Sigmoid colon (tissue), 7 donors: ENCODE measurements around the gene EMC9. TPM values are rescaled to one million over a fixed set of nuclear protein-coding genes. Genes with fewer than 3 reads are reported as not detected.

ENCODE experiments used
- DNase-seq: peaks from one replicate; pipeline ENCODE4 v3.0.0-alpha.2; 2019
- H3K27ac ChIP-seq, 4 donors: fragments of 200-600 bp; sonication (generic); one replicate each; pipeline ENCODE4 v1.5.1; 2016 to 2019; ENCODE audit warnings: mild to moderate bottlenecking in 1 of 4
- H3K27me3 ChIP-seq, 3 donors: fragments of 200-600 bp; sonication (generic); one replicate each; pipeline ENCODE4 v1.5.1; 2019; ENCODE audit warnings: mild to moderate bottlenecking in 1 of 3
- H3K36me3 ChIP-seq, 4 donors: fragments of 200-600 bp; sonication (generic); one replicate each; pipeline ENCODE4 v1.5.1; 2016 to 2019
- H3K4me1 ChIP-seq, 4 donors: fragments of 200-600 bp; sonication (generic); one replicate each; pipeline ENCODE4 v1.5.1; 2017 to 2019
- H3K4me3 ChIP-seq, 4 donors: fragments of 200-600 bp; sonication (generic); one replicate each; pipeline ENCODE4 v1.5.1; 2017 to 2019; ENCODE audit warnings: mild to moderate bottlenecking in 2 of 4, moderate library complexity in 1 of 4
- H3K9me3 ChIP-seq, 4 donors: fragments of 200-600 bp in 3 of 4; sonication (generic) in 3 of 4; one replicate each; pipeline versions ENCODE4 v1.5.1 to v1.6.1; 2013 to 2019
- CTCF ChIP-seq, 4 experiments: fragments of 450-650 bp in 3 of 4; fragments of 200-600 bp in 1 of 4; IDR thresholded peaks; one replicate each; pipeline ENCODE4 v1.5.1; 2016 to 2019; ENCODE audit warnings: antibody characterized with exemption in 4 of 4, mild to moderate bottlenecking in 3 of 4, moderate library complexity in 2 of 4
- EP300 ChIP-seq, 4 donors: sonication (generic); formaldehyde crosslinking; IDR thresholded peaks; one replicate each; pipeline ENCODE4 v1.6.1; 2017; ENCODE audit warnings: antibody characterized with exemption in 4 of 4
- POLR2A ChIP-seq, 2 donors: fragments of 450-650 bp; IDR thresholded peaks; one replicate each; pipeline ENCODE4 v1.6.1; 2016; ENCODE audit warnings: antibody characterized with exemption in 2 of 2, mild to moderate bottlenecking in 2 of 2, moderate library complexity in 2 of 2
- POLR2AphosphoS5 ChIP-seq, 4 donors: sonication (generic); formaldehyde crosslinking; IDR thresholded peaks; one replicate each; pipeline ENCODE4 v1.6.1; 2017; ENCODE audit warnings: antibody characterized with exemption in 4 of 4
- WGBS, 2 donors: extraction: QIAGEN DNeasy Blood & Tissue Kit; methylation state at CpG; one replicate each; pipeline ENCODE4 v1.1.7; 2013; 5-methylcytosine and 5-hydroxymethylcytosine counted together
- intact Hi-C: fragments of 100-400 bp; cut with DNase I; formaldehyde crosslinking; loops from one replicate; pipeline ENCODE4 v1.15.1; 2023
- polyA plus RNA-seq, 3 donors: library from polyadenylated mRNA; stranded (reverse); fragments of 200-250 nt; gene quantifications; one replicate each; pipeline ENCODE4 v1.2.3, GENCODE V29; 2013
- total RNA-seq, 4 donors: library from RNA; depleted of rRNA; stranded (reverse); fragments of >200 nt; gene quantifications; one replicate each; pipeline ENCODE4 v1.1.0, GENCODE V29; 2016
- donor health status: healthy with polysubstance abuse.
- donor health status: Bipolar disorder and iron deficiency.
- donor health status: healthy.

EMC9 gene
- total and polyA plus RNA-seq, 7 donors = 5.0 to 37.2 (median 20.6) TPM

- Histone ChIP-seq H3K4me1 (peaks cover 0 to 40% (median 28%) of the 10 kb centered on the region in 4 donors), H3K36me3 (peaks cover 22 to 68% (median 41%) of the 10 kb centered on the region in 4 donors), H3K27ac (no peak overlapping the region), H3K27me3 (no peaks in the 10 kb centered on the region), H3K9me3 (no peaks in the 10 kb centered on the region), H3K4me3 (no peak overlapping the region)
- WGBS, 2 donors = 87 to 94% methylated on average over 14 of the region's 14 CpGs
- TF ChIP-seq POLR2AphosphoS5 (IDR thresholded peaks at IDR 0.05) (no peak), POLR2A (IDR thresholded peaks at IDR 0.05) (no peak), CTCF (IDR thresholded peaks at IDR 0.05) (no peak), EP300 (IDR thresholded peaks at IDR 0.05) (no peak)
- intact Hi-C loops = no loop called here
- no peak for DNase-seq
Observed at GRCh38 chr14:24164518-24164991, 23.2 kb upstream of the EMC9 start.

GRCh38 chr14:24162093-24162492 is 20.7 kb upstream of the EMC9 start:
- no peaks in the 10 kb centered on the region for H3K9me3 ChIP-seq
- peaks cover 0 to 40% (median 28%) of the 10 kb centered on the region in 4 donors for H3K4me1 ChIP-seq
- H3K4me3 ChIP-seq = peak overlapping the region; percentile 55 to 77 (median 63)
- no peak for DNase-seq
- intact Hi-C loops = no loop called here
- H3K27me3 ChIP-seq = no peaks in the 10 kb centered on the region
- peaks cover 32 to 73% (median 52%) of the 10 kb centered on the region in 4 donors for H3K36me3 ChIP-seq
- TF ChIP-seq POLR2A (IDR thresholded peaks at IDR 0.05) = no peak
- no peak for TF ChIP-seq CTCF (IDR thresholded peaks at IDR 0.05)
- TF ChIP-seq EP300 (IDR thresholded peaks at IDR 0.05) = no peak
- TF ChIP-seq POLR2AphosphoS5 (IDR thresholded peaks at IDR 0.05) = no peak
- peak overlapping the region; percentile 90 to 97 (median 92) for H3K27ac ChIP-seq
- WGBS, 2 donors = 56 to 60% methylated on average over 8 of the region's 8 CpGs

DNA sequence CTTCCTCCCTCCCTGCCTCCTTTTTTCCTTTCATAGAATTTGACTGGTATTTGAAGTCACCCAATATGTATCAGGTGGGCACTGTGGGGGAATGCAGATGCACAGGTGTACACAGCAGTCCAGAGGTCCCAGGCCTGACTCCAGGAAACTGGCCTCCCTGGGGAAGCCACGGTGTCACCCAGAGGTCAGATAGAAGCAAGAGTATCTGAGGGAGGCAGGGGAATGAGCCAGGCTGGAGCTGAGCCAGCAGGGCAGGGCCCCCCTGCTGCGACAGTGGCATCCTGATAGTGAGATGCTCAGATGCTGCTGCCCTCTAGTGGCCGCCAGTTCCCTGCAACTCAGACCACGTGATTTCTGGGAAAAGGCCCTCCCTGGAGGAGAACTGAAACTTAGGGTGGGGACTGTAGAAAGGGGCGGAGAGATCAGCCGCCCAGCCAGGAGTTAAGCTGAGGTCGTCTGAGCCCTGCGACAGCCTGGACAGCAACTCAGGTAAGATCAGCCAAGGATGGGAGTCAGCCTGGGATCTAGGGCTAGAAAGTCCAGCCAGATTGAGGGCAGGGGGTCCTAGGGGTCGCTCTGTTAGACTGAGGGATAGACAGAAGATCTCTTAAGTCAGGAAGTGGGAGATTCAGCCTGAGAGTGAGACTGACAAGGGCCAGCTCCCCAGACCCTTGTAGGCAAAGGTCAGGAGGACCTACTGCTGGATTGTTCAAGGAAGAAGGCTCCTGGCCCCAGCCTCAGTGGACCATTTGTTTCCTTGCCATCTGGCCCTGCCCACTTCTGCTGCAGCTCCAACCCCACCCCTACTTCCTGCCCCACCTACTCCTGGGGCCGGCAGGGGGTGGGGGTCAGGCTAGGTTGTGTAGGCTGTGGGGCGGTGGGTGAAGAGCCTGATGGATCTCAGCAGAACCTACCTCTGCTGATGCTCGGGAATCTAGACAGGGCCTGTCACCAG is 19.7 kb upstream of the EMC9 start, which contains the start of gene IRF9:
TSS of gene IRF9 (plus strand) at position 416 of the 955 bp plus-strand sequence. CDS start 880 bp downstream, outside the sequence.
- Histone ChIP-seq H3K27ac (peak within 1 kb of the TSS; percentile 90 to 97 (median 92)), H3K27me3 (no peaks in the 10 kb centered on the region), H3K36me3 (peaks cover 41 to 73% (median 52%) of the 10 kb centered on the region in 4 donors), H3K4me1 (peaks cover 0 to 40% (median 28%) of the 10 kb centered on the region in 4 donors), H3K9me3 (no peaks in the 10 kb centered on the region), H3K4me3 (peak within 1 kb of the TSS; percentile 55 to 77 (median 63))
- peak; percentile 98 for DNase-seq
- intact Hi-C loops = loop anchor here (1.0 to 2.0 kb wide), 3 partner anchors 14 to 47 kb away; partner anchors contain the start of genes DCAF11, IPO4, NRL and PSME2
- peak; percentile 25 to 48 for TF ChIP-seq POLR2A (IDR thresholded peaks at IDR 0.05)
- TF ChIP-seq CTCF (IDR thresholded peaks at IDR 0.05) = peak; percentile 91 to 96 (median 94)
- TF ChIP-seq POLR2AphosphoS5 (IDR thresholded peaks at IDR 0.05) = peak; percentile 68 to 93 (median 83)
- TF ChIP-seq EP300 (IDR thresholded peaks at IDR 0.05) = peak in 2 of 4 donors; percentile 34 to 86
- 0% methylated on average over 12 of the region's 12 CpGs for WGBS, 2 donors

DNA sequence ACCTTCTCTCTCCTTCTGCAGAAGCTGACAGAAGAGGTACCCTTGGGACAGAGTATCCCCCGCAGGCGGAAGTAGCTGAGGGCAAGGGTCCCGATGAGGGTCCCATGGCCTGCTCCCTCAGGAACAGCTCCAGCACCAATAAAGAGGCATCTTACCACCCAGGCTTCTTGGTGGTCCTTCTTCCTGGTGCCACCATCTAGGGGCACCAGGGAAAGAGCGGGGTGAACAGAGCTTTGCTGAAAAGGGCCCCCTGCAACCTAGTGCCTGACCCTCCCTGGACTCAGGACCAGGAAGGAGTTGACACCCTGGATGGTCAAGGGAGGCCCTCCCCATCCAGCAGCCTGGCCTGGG is 19.1 kb upstream of the EMC9 start:
- Histone ChIP-seq H3K27ac (peak overlapping the region; percentile 90 to 97 (median 92)), H3K27me3 (no peaks in the 10 kb centered on the region), H3K4me3 (no peak overlapping the region), H3K9me3 (no peaks in the 10 kb centered on the region), H3K4me1 (peaks cover 0 to 40% (median 28%) of the 10 kb centered on the region in 4 donors), H3K36me3 (peaks cover 46 to 73% (median 53%) of the 10 kb centered on the region in 4 donors)
- TF ChIP-seq POLR2A (IDR thresholded peaks at IDR 0.05) (no peak), CTCF (IDR thresholded peaks at IDR 0.05) (no peak), POLR2AphosphoS5 (IDR thresholded peaks at IDR 0.05) (no peak), EP300 (IDR thresholded peaks at IDR 0.05) (no peak)
- intact Hi-C loops = loop anchor here (2.0 kb wide), 2 partner anchors 14 to 28 kb away; partner anchors contain the start of genes IPO4, PSME2 and RNF31
- no peak for DNase-seq
- WGBS, 2 donors = 91 to 96% methylated on average over 4 of the region's 4 CpGs
